Heart left ventricle (tissue), 13 donors: ENCODE data around the gene GCNT2.

ENCODE experiments used
- CTCF ChIP-seq, 12 donors: fragments of 200-600 bp; sonication (generic) in 4 of 12; IDR thresholded peaks; one replicate each; pipeline versions ENCODE4 v1.5.0 to v1.8.0; 2018 to 2022; ENCODE audit warnings: antibody characterized with exemption in 12 of 12, mild to moderate bottlenecking in 5 of 12
- POLR2A ChIP-seq, 2 donors: fragments of 450-650 bp; IDR thresholded peaks; one replicate each; pipeline ENCODE4 v1.6.1; 2017; ENCODE audit warnings: antibody characterized with exemption in 2 of 2, mild to moderate bottlenecking in 2 of 2, moderate library complexity in 2 of 2
- donor health status: ischemic (EF 13 %, LVEDD 7.1; RV severe dilation, severe dysfunction).
- donor health status: DM: no; HTN: yes; CAD: no.
- donor health status: DM: no; HTN: no; CAD: no.
- donor health status: ischemic (EF 25% LVEDD 6.9; RV normal size, moderate dysfunction).
- donor health status: ischemic (EF 25% LVEDD 5.7; RV mildly dilated, moderate dysfunction).
- donor health status: ischemic (EF 35%, LVEDD 5.7; RV mildly dilated, moderate dysfunction).
- donor health status: nonischemic (EF 11% LVEDD 7.7; RV severe dilation, severe dysfunction).
- donor health status: DM: yes; HTN: yes; CAD: no.
- donor health status: PGD.
- donor health status: ischemic (EF 29% LVEDD 5.4; RV normal size, mild dysfunction).
- donor health status: nonischemic (EF 23%, LVEDD 6.1; RV moderate dilation, normal function).

- TF ChIP-seq CTCF (IDR thresholded peaks at IDR 0.05) (no peak), POLR2A (IDR thresholded peaks at IDR 0.05) (no peak)
Measured at GRCh38 chr6:10603219-10603618, 82.1 kb downstream of the GCNT2 start.
